Astrocyte (in vitro differentiated cells and primary cell): ENCODE results near the gene MAP3K10. TPM values are rescaled to one million over a fixed set of nuclear protein-coding genes. Genes with fewer than 3 reads are reported as not detected.

Source experiments
- DNase-seq: peaks from one replicate; pipeline ENCODE4 v3.0.0-alpha.2; 2010; ENCODE audit warnings: low read depth
- FAIRE-seq: peaks from 2 replicates; lab custom pipeline; 2011; peaks lifted over from hg19 to GRCh38; lab: Jason Lieb, UNC
- H2AFZ ChIP-seq: 2 replicates; pipeline ENCODE4 v1.6.0; 2012; ENCODE audit warnings: low read depth, low read length, inconsistent platforms
- H3K27ac ChIP-seq: 2 replicates; pipeline ENCODE4 v1.5.1; 2011; ENCODE audit warnings: low read depth, low read length, inconsistent platforms
- H3K27me3 ChIP-seq: 2 replicates; pipeline ENCODE4 v1.6.0; 2011; ENCODE audit warnings: low read length, inconsistent platforms; ENCODE audit not compliant: insufficient read depth
- H3K36me3 ChIP-seq: 2 replicates; pipeline ENCODE4 v1.5.1; 2011; ENCODE audit warnings: low read length, inconsistent platforms; ENCODE audit not compliant: insufficient read depth
- H3K4me1 ChIP-seq: 2 replicates; pipeline ENCODE4 v1.5.1; 2011; ENCODE audit warnings: low read length, inconsistent platforms; ENCODE audit not compliant: insufficient read depth
- H3K4me2 ChIP-seq: 2 replicates; pipeline ENCODE4 v1.6.0; 2012; ENCODE audit warnings: low read length, inconsistent platforms
- H3K4me3 ChIP-seq: 2 replicates; pipeline ENCODE4 v1.5.1; 2011; ENCODE audit warnings: low read depth, mild to moderate bottlenecking, low read length, inconsistent platforms; ENCODE audit not compliant: insufficient read depth
- H3K79me2 ChIP-seq: 2 replicates; pipeline ENCODE4 v1.6.0; 2012; ENCODE audit warnings: mild to moderate bottlenecking, low read length, inconsistent platforms; ENCODE audit not compliant: insufficient read depth
- H3K9ac ChIP-seq: 2 replicates; pipeline ENCODE4 v1.6.0; 2012; ENCODE audit warnings: mild to moderate bottlenecking, low read length, inconsistent platforms
- H3K9me3 ChIP-seq: 2 replicates; pipeline ENCODE4 v1.5.1; 2012; ENCODE audit warnings: low read depth, mild to moderate bottlenecking, low read length, inconsistent platforms; ENCODE audit not compliant: insufficient read depth
- H4K20me1 ChIP-seq: 2 replicates; pipeline ENCODE4 v1.6.0; 2012; ENCODE audit warnings: low read length, inconsistent platforms; ENCODE audit not compliant: insufficient read depth
- H3K27ac Mint-ChIP-seq: one replicate; pipeline ENCODE4 v1.8.0; 2021; ENCODE audit warnings: mild to moderate bottlenecking, mixed read lengths; ENCODE audit not compliant: unreplicated experiment
- H3K27me3 Mint-ChIP-seq: one replicate; pipeline ENCODE4 v1.8.0; 2021; ENCODE audit warnings: low read depth, mixed read lengths; ENCODE audit not compliant: unreplicated experiment
- H3K36me3 Mint-ChIP-seq: one replicate; pipeline ENCODE4 v1.8.0; 2021; ENCODE audit warnings: low read depth, mixed read lengths; ENCODE audit not compliant: unreplicated experiment
- H3K4me1 Mint-ChIP-seq: one replicate; pipeline ENCODE4 v1.8.0; 2021; ENCODE audit warnings: low read depth, mixed read lengths; ENCODE audit not compliant: unreplicated experiment
- H3K4me3 Mint-ChIP-seq: one replicate; pipeline ENCODE4 v1.8.0; 2021; ENCODE audit warnings: mild to moderate bottlenecking, moderate library complexity, mixed read lengths; ENCODE audit not compliant: unreplicated experiment
- H3K9me3 Mint-ChIP-seq: one replicate; pipeline ENCODE4 v1.8.0; 2021; ENCODE audit warnings: mild to moderate bottlenecking, mixed read lengths; ENCODE audit not compliant: unreplicated experiment
- EZH2 ChIP-seq: IDR thresholded peaks from 2 replicates; pipeline ENCODE4 v1.6.1; 2012; ENCODE audit warnings: mild to moderate bottlenecking, low read length, inconsistent platforms; ENCODE audit not compliant: insufficient read depth
- total RNA-seq: library from RNA; stranded (reverse); gene quantifications from 2 replicates; pipeline ENCODE4 v1.2.1, GENCODE V29; 2021
- TF ChIP-seq, protein P1 (sequence below): IDR thresholded peaks from 2 replicates; pipeline ENCODE4 v1.5.1; 2011; ENCODE audit warnings: low read depth, mild to moderate bottlenecking, inconsistent platforms, low read length, moderate library complexity; ENCODE audit not compliant: insufficient read depth

Gene MAP3K10
- total RNA-seq, 1 donor from 2014 or later: 17.2 TPM

DNA sequence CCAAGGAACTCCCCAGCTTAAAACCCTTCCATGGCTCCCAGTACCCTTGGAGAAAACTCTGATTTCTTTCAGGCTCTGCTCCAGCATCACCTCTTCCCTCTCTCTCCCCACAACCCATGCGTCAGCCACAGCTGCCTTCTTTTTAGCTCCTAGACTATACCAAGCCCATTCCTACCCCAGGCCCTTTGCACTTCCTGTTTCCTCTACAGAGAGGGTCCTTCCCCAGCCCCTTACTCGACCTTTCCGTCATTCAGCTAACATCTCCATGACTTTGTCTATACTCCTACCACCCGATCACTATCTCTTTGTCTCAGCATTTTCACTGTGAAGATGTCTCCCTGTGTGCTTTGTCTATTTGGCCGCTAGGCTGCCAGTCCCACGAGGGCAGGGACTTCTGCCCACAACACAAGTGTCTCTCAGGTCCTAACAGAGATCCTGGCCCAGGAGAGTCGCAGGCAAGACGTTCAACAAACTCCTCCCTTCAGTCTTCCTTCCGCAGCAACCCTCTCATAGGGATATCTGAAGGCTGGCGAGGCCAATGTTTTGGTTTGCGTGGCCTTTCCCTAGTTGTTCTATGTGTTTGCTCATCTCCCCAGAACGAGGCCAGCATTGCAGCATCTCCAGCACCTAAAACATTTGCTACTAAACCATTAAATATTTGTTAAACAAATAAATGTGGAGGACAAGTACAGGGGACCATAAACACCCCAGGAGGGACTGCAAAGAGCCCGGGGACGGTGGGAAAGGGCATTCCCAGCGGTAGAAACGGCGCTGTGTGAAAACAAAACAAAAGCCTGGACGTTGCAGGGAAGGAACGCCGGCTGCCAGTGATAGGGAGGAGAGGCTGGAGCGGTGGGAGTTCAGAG is 34.4 kb downstream of the MAP3K10 start:
- no peak for TF ChIP-seq EZH2
- TF ChIP-seq, protein P1, sequence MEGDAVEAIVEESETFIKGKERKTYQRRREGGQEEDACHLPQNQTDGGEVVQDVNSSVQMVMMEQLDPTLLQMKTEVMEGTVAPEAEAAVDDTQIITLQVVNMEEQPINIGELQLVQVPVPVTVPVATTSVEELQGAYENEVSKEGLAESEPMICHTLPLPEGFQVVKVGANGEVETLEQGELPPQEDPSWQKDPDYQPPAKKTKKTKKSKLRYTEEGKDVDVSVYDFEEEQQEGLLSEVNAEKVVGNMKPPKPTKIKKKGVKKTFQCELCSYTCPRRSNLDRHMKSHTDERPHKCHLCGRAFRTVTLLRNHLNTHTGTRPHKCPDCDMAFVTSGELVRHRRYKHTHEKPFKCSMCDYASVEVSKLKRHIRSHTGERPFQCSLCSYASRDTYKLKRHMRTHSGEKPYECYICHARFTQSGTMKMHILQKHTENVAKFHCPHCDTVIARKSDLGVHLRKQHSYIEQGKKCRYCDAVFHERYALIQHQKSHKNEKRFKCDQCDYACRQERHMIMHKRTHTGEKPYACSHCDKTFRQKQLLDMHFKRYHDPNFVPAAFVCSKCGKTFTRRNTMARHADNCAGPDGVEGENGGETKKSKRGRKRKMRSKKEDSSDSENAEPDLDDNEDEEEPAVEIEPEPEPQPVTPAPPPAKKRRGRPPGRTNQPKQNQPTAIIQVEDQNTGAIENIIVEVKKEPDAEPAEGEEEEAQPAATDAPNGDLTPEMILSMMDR: no peak
- peaks cover 15% of the 10 kb centered on the region for H3K4me1 Mint-ChIP-seq
- no peak for FAIRE-seq

DNA sequence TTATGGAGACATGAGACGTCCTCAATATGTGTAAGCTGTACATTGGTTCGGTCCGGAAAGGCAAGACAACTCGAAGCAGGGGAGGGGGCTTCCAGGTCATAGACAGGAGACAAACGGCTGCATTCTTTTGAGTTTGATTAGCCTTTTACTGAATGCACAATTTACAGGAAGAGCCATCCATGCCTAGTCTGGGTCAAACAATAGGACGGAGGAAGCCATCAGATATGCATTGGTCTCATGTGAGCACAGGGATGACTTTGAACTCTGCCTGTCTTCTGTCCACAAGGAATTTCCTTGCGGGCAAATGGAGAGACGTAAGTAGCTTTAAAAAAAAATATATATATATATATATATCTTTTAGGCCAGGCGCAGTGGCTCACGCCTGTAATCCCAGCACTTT is 37.1 kb downstream of the MAP3K10 start:
- Histone ChIP-seq H3K36me3 (no peaks in the 10 kb centered on the region), H2AFZ (no peak overlapping the region), H3K4me3 (no peak overlapping the region), H3K27ac (no peak overlapping the region), H3K4me2 (no peak overlapping the region), H3K9ac (no peak overlapping the region), H4K20me1 (no peaks in the 10 kb centered on the region), H3K9me3 (no peaks in the 10 kb centered on the region), H3K27me3 (peaks cover 4% of the 10 kb centered on the region), H3K4me1 (peaks cover 40% of the 10 kb centered on the region), H3K79me2 (no peaks in the 10 kb centered on the region)
- DNase-seq: no peak
- Mint-ChIP-seq H3K36me3 (no peaks in the 10 kb centered on the region), H3K4me1 (peaks cover 30% of the 10 kb centered on the region), H3K9me3 (no peaks in the 10 kb centered on the region), H3K27ac (no peak overlapping the region), H3K4me3 (peak overlapping the region; percentile 3), H3K27me3 (peaks cover 13% of the 10 kb centered on the region)
- FAIRE-seq: no peak
- TF ChIP-seq, protein P1: no peak
- no peak for TF ChIP-seq EZH2

More for the DNA sequence above, 34.4 kb downstream of the MAP3K10 start:
- peak overlapping the region; percentile 39 for H3K9ac ChIP-seq
- no peaks in the 10 kb centered on the region for H3K9me3 ChIP-seq
- peaks cover 30% of the 10 kb centered on the region for H3K4me1 ChIP-seq
- peaks cover 4% of the 10 kb centered on the region for H3K27me3 ChIP-seq
- no peaks in the 10 kb centered on the region for H3K36me3 ChIP-seq
- DNase-seq: no peak
- no peak overlapping the region for H3K4me3 Mint-ChIP-seq
- no peaks in the 10 kb centered on the region for H3K36me3 Mint-ChIP-seq
- peak overlapping the region; percentile 16 for H3K4me3 ChIP-seq
- no peak overlapping the region for H3K27ac Mint-ChIP-seq
- peak overlapping the region; percentile 80 for H3K4me2 ChIP-seq
- no peaks in the 10 kb centered on the region for H4K20me1 ChIP-seq
- H3K79me2 ChIP-seq: no peaks in the 10 kb centered on the region
- H3K9me3 Mint-ChIP-seq: peaks cover 3% of the 10 kb centered on the region
- peaks cover 15% of the 10 kb centered on the region for H3K27me3 Mint-ChIP-seq
- peak overlapping the region; percentile 49 for H2AFZ ChIP-seq
- no peak overlapping the region for H3K27ac ChIP-seq

DNA sequence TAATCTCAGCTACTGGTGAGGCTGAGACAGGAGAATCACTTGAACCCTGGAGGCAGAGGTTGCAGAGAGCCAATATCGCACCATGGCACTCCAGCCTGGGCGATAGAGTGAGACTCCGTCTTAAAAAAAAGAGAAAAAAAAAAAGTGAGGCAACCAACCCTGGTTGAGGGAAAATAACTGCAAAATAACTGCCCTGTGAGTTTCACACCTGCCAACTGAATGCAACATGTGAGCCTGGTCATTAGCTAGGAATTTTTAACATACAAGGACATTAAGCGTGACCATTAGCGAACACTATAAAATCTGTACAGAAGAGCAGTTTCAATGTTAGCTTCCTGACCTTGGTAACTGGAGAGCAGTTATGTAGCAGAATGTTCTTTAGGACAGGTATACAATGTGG is 37.6 kb downstream of the MAP3K10 start:
- Histone ChIP-seq H3K4me1 (peaks cover 40% of the 10 kb centered on the region), H3K9me3 (no peaks in the 10 kb centered on the region), H2AFZ (no peak overlapping the region), H3K4me2 (peak overlapping the region; percentile 56), H3K27me3 (peaks cover 4% of the 10 kb centered on the region), H4K20me1 (no peaks in the 10 kb centered on the region), H3K9ac (no peak overlapping the region), H3K79me2 (no peaks in the 10 kb centered on the region), H3K4me3 (no peak overlapping the region), H3K36me3 (no peaks in the 10 kb centered on the region), H3K27ac (peak overlapping the region; percentile 32)
- no peak overlapping the region for H3K4me3 Mint-ChIP-seq
- FAIRE-seq (no peak), DNase-seq (no peak)
- H3K27me3 Mint-ChIP-seq: peaks cover 13% of the 10 kb centered on the region
- peak overlapping the region; percentile 79 for H3K27ac Mint-ChIP-seq
- TF ChIP-seq EZH2: no peak
- TF ChIP-seq, protein P1: no peak
- H3K36me3 Mint-ChIP-seq: no peaks in the 10 kb centered on the region
- peaks cover 30% of the 10 kb centered on the region for H3K4me1 Mint-ChIP-seq
- no peaks in the 10 kb centered on the region for H3K9me3 Mint-ChIP-seq
